Karpas-422 (cell line): Measurements from ENCODE around the gene ENOX1. TPM values are rescaled to one million over a fixed set of nuclear protein-coding genes. Genes with fewer than 3 reads are reported as not detected.
"Not testable (repeated sequence)": the region's sequence is repeated elsewhere in the genome, so short reads cannot be mapped to it uniquely, and the experiment has no call there.

ENCODE experiments used
- DNase-seq: peaks from one replicate; pipeline ENCODE4 v3.0.0-alpha.2; 2015
- H2AFZ ChIP-seq: fragments of 200-600 bp; sonication (generic); 2 replicates; pipeline ENCODE4 v1.6.1; 2014; ENCODE audit warnings: antibody characterized with exemption, low read length, mixed read lengths
- H3K27ac ChIP-seq: fragments of 200-600 bp; sonication (generic); 2 replicates; pipeline ENCODE4 v1.5.1; 2014; ENCODE audit warnings: mild to moderate bottlenecking, low read length, moderate library complexity
- H3K27me3 ChIP-seq: fragments of 200-600 bp; sonication (generic); 2 replicates; pipeline ENCODE4 v1.6.1; 2014; ENCODE audit warnings: low read length, mixed read lengths
- H3K36me3 ChIP-seq: fragments of 200-600 bp; sonication (generic); 2 replicates; pipeline ENCODE4 v1.6.1; 2014; ENCODE audit warnings: low read length, mixed read lengths; ENCODE audit not compliant: insufficient read depth
- H3K4me1 ChIP-seq: fragments of 200-600 bp; sonication (generic); 2 replicates; pipeline ENCODE4 v1.6.1; 2014; ENCODE audit warnings: mild to moderate bottlenecking, low read length, mixed read lengths
- H3K4me2 ChIP-seq: fragments of 200-600 bp; sonication (generic); 2 replicates; pipeline ENCODE4 v1.6.1; 2014; ENCODE audit warnings: low read length, low read depth, mild to moderate bottlenecking; ENCODE audit not compliant: poor library complexity, severe bottlenecking
- H3K4me3 ChIP-seq: fragments of 200-600 bp; sonication (generic); 2 replicates; pipeline ENCODE4 v1.5.1; 2014; ENCODE audit warnings: mild to moderate bottlenecking, antibody characterized with exemption, low read length, mixed read lengths
- H3K79me2 ChIP-seq: fragments of 200-600 bp; sonication (generic); 2 replicates; pipeline ENCODE4 v1.6.1; 2014; ENCODE audit warnings: mild to moderate bottlenecking, low read length, mixed read lengths
- H3K9ac ChIP-seq: fragments of 200-600 bp; sonication (generic); 2 replicates; pipeline ENCODE4 v1.6.0; 2014; ENCODE audit warnings: low read length
- H3K9me2 ChIP-seq: fragments of 200-600 bp; sonication (generic), shearing (Covaris generic); replicated peaks from 2 replicates; pipeline ENCODE4 v1.6.0; 2014; ENCODE audit warnings: mild to moderate bottlenecking, low read length, moderate library complexity; ENCODE audit not compliant: insufficient read depth
- H3K9me3 ChIP-seq: fragments of 300-700, 200-600 bp; sonication (generic); 2 replicates; pipeline ENCODE4 v1.6.1; 2014; ENCODE audit warnings: low read length, mixed read lengths
- H4K20me1 ChIP-seq: fragments of 200-600 bp; sonication (generic); 2 replicates; pipeline ENCODE4 v1.6.1; 2014; ENCODE audit warnings: mild to moderate bottlenecking, antibody characterized with exemption, low read length, low read depth; ENCODE audit not compliant: insufficient read depth
- total RNA-seq: library from RNA; depleted of rRNA; stranded (reverse); fragments of >200 nt; shearing (Covaris generic); gene quantifications from 2 replicates; pipeline ENCODE4 v1.2.3, GENCODE V29; 2014; ENCODE audit warnings: low replicate concordance; rRNA removed

The ENOX1 gene
- total RNA-seq: not detected in 2 replicates

DNA sequence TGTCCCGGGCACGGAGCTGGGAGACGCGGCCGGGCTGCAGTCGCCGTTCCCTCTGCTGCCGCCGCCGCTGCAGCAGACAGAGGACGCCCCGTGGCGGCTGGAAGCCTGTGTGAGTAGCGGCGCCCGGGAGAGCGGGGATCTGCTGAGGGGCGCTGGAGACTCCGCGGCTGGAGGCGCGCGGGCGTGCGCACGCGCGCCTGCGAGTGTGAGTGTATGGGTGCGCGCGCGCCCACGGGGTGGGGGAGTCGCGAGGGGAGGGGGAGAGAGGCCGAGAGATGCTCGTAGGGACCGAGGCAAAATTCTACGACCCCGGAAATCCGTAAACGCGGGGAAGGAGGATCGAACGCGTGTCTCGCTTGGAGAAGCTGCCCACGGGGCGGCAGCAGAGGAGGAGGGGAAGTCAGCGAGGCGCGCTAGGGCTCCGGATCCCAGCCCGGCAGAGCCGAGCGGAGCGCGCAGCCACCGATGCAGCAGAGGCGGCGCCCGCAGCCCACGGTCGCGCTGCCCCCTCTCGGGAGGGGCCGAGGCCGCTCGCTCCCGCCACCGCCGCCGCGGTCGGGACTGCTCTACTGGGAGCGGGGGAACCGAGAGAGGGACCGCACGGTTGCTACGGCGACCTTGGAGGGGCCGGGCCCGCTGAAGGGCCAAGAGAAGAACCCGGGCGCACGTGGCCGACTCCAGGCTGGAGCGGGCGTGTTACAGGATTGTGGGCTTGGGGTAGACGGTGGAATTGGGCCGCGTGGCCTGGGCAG lies at the start of gene ENOX1:
TSS of gene ENOX1 (minus strand) at position 207 of the 752 bp plus-strand sequence.
- H3K9ac ChIP-seq: no peak within 1 kb of the TSS
- H3K4me1 ChIP-seq: no peaks in the 10 kb centered on the region
- no peak within 1 kb of the TSS for H3K4me2 ChIP-seq
- no peaks in the 10 kb centered on the region for H3K79me2 ChIP-seq
- no peaks in the 10 kb centered on the region for H3K27me3 ChIP-seq
- H3K4me3 ChIP-seq: no peak within 1 kb of the TSS
- no peaks in the 10 kb centered on the region for H3K9me3 ChIP-seq
- H4K20me1 ChIP-seq: no peaks in the 10 kb centered on the region
- H3K36me3 ChIP-seq: no peaks in the 10 kb centered on the region
- H2AFZ ChIP-seq: no peak within 1 kb of the TSS
- H3K27ac ChIP-seq: no peak within 1 kb of the TSS
- DNase-seq: no peak
- H3K9me2 ChIP-seq: no peaks in the 10 kb centered on the region

DNA sequence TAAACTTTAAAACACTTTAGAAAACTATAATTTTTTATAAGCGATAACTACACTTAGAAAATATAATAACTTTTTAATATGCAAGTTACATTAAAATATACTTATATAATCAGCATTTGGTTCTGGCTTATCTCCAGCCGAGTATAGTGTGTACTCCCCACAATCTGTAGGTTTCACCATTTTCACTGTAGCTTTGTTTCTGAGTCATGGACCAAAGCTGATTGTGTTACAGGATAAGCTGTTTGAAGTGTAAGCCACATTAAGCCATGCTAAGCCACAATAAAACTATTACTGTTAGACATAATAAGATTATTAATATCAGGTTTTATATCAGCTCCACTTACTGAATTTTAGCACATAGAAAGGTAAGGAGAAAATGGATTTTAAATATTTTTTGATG lies 48.9 kb upstream of the ENOX1 start:
- no peaks in the 10 kb centered on the region for H3K27me3 ChIP-seq
- H3K4me1 ChIP-seq: no peaks in the 10 kb centered on the region

DNA sequence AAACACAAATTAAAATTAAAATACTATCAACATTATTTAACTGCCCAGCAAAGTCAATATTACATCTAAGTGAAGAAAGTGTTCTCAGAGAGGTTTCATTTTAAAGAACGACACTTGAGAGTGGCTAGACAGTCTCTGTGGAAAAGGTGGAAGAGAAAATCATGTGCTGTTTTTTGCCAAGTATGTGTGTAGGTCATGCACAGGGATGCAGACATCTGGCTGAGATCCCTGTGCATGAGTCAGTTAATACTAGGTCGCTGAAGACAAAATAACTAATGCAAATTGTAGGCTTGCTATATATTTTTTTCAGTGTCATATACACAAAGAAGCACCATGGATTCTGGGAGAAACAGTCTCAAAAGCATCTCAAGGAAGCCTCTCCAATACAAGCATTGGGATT lies 44.3 kb upstream of the ENOX1 start:
- H3K4me2 ChIP-seq: no peak overlapping the region
- H3K4me1 ChIP-seq: no peaks in the 10 kb centered on the region
- no peak for DNase-seq
- no peaks in the 10 kb centered on the region for H3K27me3 ChIP-seq
- H3K36me3 ChIP-seq: no peaks in the 10 kb centered on the region
- no peaks in the 10 kb centered on the region for H3K79me2 ChIP-seq
- H4K20me1 ChIP-seq: no peaks in the 10 kb centered on the region
- no peaks in the 10 kb centered on the region for H3K9me2 ChIP-seq
- H3K9ac ChIP-seq: no peak overlapping the region
- H3K9me3 ChIP-seq: no peaks in the 10 kb centered on the region
- no peak overlapping the region for H3K27ac ChIP-seq
- H3K4me3 ChIP-seq: no peak overlapping the region
- H2AFZ ChIP-seq: no peak overlapping the region

More for the DNA sequence above, 48.9 kb upstream of the ENOX1 start:
- Histone ChIP-seq H3K36me3 (no peaks in the 10 kb centered on the region), H3K4me3 (no peak overlapping the region), H3K9me3 (no peaks in the 10 kb centered on the region), H3K9me2 (no peaks in the 10 kb centered on the region), H3K79me2 (no peaks in the 10 kb centered on the region), H4K20me1 (no peaks in the 10 kb centered on the region), H2AFZ (no peak overlapping the region), H3K27ac (no peak overlapping the region), H3K9ac (no peak overlapping the region), H3K4me2 (no peak overlapping the region)
- no peak for DNase-seq

DNA sequence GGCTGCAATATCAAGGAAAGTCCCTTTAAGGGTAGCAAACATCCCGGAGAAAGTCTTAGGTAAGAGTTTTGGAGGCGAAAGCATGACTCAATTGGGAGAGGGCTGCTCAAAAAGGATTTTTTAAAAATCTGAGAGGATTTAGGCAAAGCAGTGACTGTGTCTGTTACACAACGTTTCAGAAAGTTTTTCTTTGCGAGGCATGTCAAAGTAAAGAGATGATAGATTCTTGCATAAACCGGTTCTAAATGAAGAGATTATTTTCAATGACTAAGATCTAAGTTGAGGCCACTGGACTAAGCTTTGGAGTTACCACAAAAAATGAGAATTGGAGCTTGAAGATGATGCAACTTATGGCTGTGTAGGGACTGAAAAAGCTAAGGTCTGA lies 43.7 kb upstream of the ENOX1 start:
- H3K9me2 ChIP-seq: no peaks in the 10 kb centered on the region
- no peaks in the 10 kb centered on the region for H3K4me1 ChIP-seq
- H3K4me2 ChIP-seq: no peak overlapping the region
- no peak overlapping the region for H3K4me3 ChIP-seq
- no peak for DNase-seq
- H3K9ac ChIP-seq: no peak overlapping the region
- no peaks in the 10 kb centered on the region for H3K36me3 ChIP-seq
- no peak overlapping the region for H3K27ac ChIP-seq
- H3K27me3 ChIP-seq: no peaks in the 10 kb centered on the region
- H3K9me3 ChIP-seq: no peaks in the 10 kb centered on the region
- H4K20me1 ChIP-seq: no peaks in the 10 kb centered on the region
- no peak overlapping the region for H2AFZ ChIP-seq
- H3K79me2 ChIP-seq: no peaks in the 10 kb centered on the region

DNA sequence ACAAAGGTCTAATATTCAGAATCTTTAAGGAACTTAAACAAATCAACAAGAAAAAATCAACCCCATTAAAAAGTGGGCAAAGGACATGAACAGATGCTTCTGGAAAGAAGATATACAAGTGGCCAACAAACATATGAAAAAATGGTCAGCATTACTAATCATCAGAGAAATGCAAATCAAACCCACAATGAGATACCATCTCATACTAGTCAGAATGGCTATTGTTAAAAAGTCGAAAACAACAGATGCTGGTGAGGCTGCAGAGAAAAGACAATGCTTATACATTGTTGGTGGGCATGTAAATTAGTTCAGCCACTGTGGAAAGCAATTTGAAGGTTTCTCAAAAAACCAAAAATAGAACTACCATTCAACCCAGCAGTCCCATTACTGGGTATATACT lies 37.9 kb upstream of the ENOX1 start:
- H3K79me2 ChIP-seq, H4K20me1 ChIP-seq, H3K27me3 ChIP-seq, H3K4me2 ChIP-seq, H3K36me3 ChIP-seq, H2AFZ ChIP-seq, H3K4me3 ChIP-seq, H3K9me2 ChIP-seq, H3K9me3 ChIP-seq, H3K4me1 ChIP-seq, DNase-seq, H3K27ac ChIP-seq, H3K9ac ChIP-seq: not testable (repeated sequence)

DNA sequence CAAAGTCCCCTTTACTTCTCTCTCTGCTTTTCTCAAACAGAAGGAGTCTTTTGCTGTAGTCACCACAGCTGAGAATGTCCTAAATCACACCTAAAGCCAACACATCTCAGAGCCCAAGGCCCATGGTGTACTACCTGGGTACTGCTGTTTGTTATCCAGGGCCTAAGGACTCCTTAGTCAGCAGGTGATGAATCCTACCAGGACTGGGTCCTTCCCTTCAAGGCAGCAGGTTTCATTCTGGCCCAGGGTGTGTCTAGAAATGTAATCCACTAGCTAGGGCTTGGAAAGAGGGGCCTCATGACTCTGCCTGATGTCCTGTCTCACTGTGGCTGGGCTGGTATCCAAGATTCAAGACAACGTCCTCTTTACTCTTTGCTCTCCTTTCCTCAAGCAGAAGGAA lies 36.2 kb upstream of the ENOX1 start:
- H2AFZ ChIP-seq: no peak overlapping the region

DNA sequence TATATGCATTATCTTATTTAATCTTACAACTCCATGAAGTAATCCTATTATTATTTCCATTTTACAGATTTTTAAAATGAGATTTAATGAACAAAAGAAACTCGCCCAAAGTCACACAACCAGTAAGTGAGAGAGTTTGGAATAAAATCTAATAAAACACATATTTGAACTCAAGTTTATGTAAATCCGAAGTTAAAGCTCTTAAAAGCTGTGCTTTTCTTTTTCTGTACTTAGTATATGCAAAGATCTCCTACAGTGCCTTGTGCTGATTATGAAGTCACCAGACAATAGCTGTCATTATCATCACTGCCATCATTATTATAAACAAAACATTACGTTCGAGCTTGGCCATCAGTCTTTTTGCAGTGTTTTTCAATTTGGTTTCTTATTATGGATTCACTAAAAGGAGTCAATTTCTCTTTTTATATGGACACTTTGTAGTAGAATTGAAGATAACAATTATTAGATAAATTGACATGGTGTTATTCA lies 29.7 kb upstream of the ENOX1 start:
- H3K9me3 ChIP-seq: no peaks in the 10 kb centered on the region
- no peaks in the 10 kb centered on the region for H3K27me3 ChIP-seq
- H2AFZ ChIP-seq: no peak overlapping the region
- H3K4me2 ChIP-seq: no peak overlapping the region
- H3K27ac ChIP-seq: no peak overlapping the region
- no peak overlapping the region for H3K4me3 ChIP-seq
- H3K4me1 ChIP-seq: no peaks in the 10 kb centered on the region
- no peaks in the 10 kb centered on the region for H3K79me2 ChIP-seq
- H4K20me1 ChIP-seq: no peaks in the 10 kb centered on the region
- H3K9me2 ChIP-seq: no peaks in the 10 kb centered on the region
- H3K36me3 ChIP-seq: no peaks in the 10 kb centered on the region
- no peak for DNase-seq
- H3K9ac ChIP-seq: no peak overlapping the region

More for the DNA sequence above, 36.2 kb upstream of the ENOX1 start:
- Histone ChIP-seq H3K36me3 (no peaks in the 10 kb centered on the region), H3K9me3 (no peaks in the 10 kb centered on the region), H3K4me2 (no peak overlapping the region), H3K27me3 (no peaks in the 10 kb centered on the region), H3K9me2 (no peaks in the 10 kb centered on the region), H3K27ac (no peak overlapping the region), H3K4me3 (no peak overlapping the region), H3K79me2 (no peaks in the 10 kb centered on the region), H3K4me1 (no peaks in the 10 kb centered on the region), H3K9ac (no peak overlapping the region), H4K20me1 (no peaks in the 10 kb centered on the region)
- no peak for DNase-seq

DNA sequence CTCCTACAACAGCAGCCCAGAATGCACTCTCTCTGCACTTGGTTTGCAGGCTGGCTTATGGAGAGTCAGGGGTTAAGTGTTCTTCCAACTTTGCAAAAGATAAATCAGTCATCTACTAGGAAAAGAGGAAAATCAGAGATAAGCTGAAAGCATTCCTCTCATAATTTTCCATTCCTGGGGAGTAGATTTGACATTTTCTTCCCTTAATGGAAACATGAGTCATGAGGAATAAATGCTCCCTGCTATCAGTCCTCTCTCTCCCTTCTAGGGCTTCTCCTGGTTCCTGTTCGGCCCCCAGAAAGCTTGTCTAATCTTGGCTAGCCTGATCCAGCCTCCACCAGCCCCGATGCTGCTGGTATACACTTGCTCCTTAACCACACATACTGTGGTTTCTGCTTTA lies 28.4 kb upstream of the ENOX1 start:
- no peak for DNase-seq
- Histone ChIP-seq H3K4me1 (no peaks in the 10 kb centered on the region), H3K36me3 (no peaks in the 10 kb centered on the region), H3K4me3 (no peak overlapping the region), H2AFZ (no peak overlapping the region), H3K9ac (no peak overlapping the region), H3K79me2 (no peaks in the 10 kb centered on the region), H4K20me1 (no peaks in the 10 kb centered on the region), H3K27me3 (no peaks in the 10 kb centered on the region), H3K9me2 (no peaks in the 10 kb centered on the region), H3K27ac (no peak overlapping the region), H3K9me3 (no peaks in the 10 kb centered on the region), H3K4me2 (no peak overlapping the region)
